BLaER1 treated with 17β-estradiol and CSF1 and Interleukin-3, amounts not matched to agents 10 nM and 100 nM (cell line): ENCODE results near the gene PRIM2.
A peak's percentile ranks its signal among the peaks of the same experiment; 100 is the strongest.
"Not testable (repeated sequence)": the region's sequence is repeated elsewhere in the genome, so short reads cannot be mapped to it uniquely, and the experiment has no call there.

ENCODE experiments used
- H3K27ac ChIP-seq, 11 experiments: shearing (Covaris generic); formaldehyde crosslinking; 2 replicates each; pipeline ENCODE4 v1.8.1; 2022
- H3K27me3 ChIP-seq, 11 experiments: shearing (Covaris generic); formaldehyde crosslinking; 2 replicates each; pipeline ENCODE4 v1.8.1; 2022
- H3K36me3 ChIP-seq, 11 experiments: shearing (Covaris generic); formaldehyde crosslinking; 2 replicates each; pipeline ENCODE4 v1.8.1; 2022
- H3K4me1 ChIP-seq, 10 experiments: shearing (Covaris generic); formaldehyde crosslinking; 2 replicates each; pipeline ENCODE4 v1.8.1; 2022
- H3K4me2 ChIP-seq, 11 experiments: shearing (Covaris generic); formaldehyde crosslinking; 2 replicates each; pipeline ENCODE4 v1.8.1; 2022
- H3K4me3 ChIP-seq, 10 experiments: shearing (Covaris generic); formaldehyde crosslinking; 2 replicates each; pipeline ENCODE4 v1.8.1; 2022
- H3K9ac ChIP-seq, 11 experiments: shearing (Covaris generic); formaldehyde crosslinking; 2 replicates each; pipeline ENCODE4 v1.8.1; 2022
- H3K9me3 ChIP-seq, 11 experiments: shearing (Covaris generic); formaldehyde crosslinking; replicated peaks in 1 of 11; 2 replicates each; pipeline ENCODE4 v1.8.1; 2022
- H4K20me1 ChIP-seq, 11 experiments: shearing (Covaris generic); formaldehyde crosslinking; 2 replicates each; pipeline ENCODE4 v1.8.1; 2022
- Cebpa-rat ChIP-seq, 11 experiments: shearing (Covaris generic); IDR thresholded peaks; 2 replicates each; pipeline ENCODE4 v1.8.1; 2022

The PRIM2 gene

DNA sequence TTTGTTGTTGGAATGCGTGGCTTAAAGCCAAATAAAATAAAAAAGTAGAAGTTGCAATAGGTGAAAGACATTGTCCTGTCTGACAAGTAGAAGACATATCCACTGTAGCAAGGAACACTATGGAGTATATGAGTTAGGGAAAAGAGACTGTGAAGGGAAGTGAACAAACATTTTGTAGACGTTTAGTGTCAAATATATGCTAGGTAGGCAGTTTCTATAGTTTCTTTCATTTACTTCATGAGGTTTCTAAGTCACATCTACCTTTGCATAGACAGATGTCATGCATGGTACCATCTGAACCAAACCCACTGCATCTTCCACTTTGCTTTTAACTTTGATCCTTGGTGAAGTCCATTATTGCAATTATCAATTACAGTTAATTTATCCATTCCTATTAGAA, 9.9 kb downstream of the PRIM2 start:
- peaks cover 86 to 100% (median 93%) of the 10 kb centered on the region in 11 experiments for H3K36me3 ChIP-seq
- peaks cover 44 to 58% (median 51%) of the 10 kb centered on the region in 11 experiments for H3K9me3 ChIP-seq
- H3K9ac ChIP-seq, result no peak overlapping the region
- no peaks in the 10 kb centered on the region for H3K27me3 ChIP-seq
- no peak overlapping the region for H3K4me2 ChIP-seq
- H3K4me3 ChIP-seq, result no peak overlapping the region
- no peak for TF ChIP-seq Cebpa-rat (IDR thresholded peaks at IDR 0.05)
- H3K27ac ChIP-seq, result no peak overlapping the region
- H3K4me1 ChIP-seq, result no peaks in the 10 kb centered on the region
- no peaks in the 10 kb centered on the region for H4K20me1 ChIP-seq

DNA sequence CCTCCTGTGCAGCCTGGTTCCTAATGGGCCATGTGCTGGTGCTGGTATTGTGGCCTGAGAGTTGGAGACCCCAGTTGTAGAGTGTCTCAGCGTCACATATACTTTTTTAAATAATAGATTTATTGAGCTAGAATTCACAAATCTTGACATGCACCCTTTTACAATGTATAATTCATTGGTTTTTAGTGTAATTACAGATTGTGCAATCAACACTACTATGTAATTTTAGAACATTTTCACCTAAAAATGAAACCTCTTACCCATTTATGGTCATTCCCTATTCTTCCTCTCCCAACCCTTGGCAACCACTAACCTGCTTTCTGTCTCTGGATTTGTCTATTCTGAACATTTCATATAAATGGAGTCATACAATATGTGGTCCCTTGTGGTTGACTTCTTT, 10.6 kb downstream of the PRIM2 start:
- no peaks in the 10 kb centered on the region for H3K4me1 ChIP-seq

DNA sequence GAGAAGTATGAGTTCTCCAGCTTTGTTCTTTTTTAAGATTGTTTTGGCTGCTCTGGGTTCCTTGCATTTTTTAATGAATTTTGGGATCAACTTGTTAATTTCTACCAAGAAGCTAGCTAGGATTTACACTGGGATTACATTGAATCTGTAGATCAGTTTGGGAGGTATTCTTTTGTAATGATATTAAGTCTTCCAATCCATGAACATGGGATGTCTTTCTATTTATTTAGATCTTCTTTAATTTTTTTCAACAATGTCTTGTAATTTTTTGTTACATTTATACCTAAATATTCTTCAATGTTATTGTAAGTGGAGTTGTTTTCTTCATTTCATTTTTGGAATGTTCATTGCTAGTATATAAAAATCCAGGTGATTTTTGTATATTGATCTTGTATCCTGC, 12.5 kb downstream of the PRIM2 start:
- H3K4me2 ChIP-seq, result no peak overlapping the region
- peaks cover 91 to 100% (median 97%) of the 10 kb centered on the region in 11 experiments for H3K36me3 ChIP-seq
- H3K27ac ChIP-seq, result no peak overlapping the region
- H4K20me1 ChIP-seq, result no peaks in the 10 kb centered on the region
- H3K27me3 ChIP-seq, result no peaks in the 10 kb centered on the region
- TF ChIP-seq Cebpa-rat (IDR thresholded peaks at IDR 0.05), result no peak
- H3K4me3 ChIP-seq, result no peak overlapping the region
- H3K9me3 ChIP-seq, result peaks cover 59 to 79% (median 74%) of the 10 kb centered on the region in 11 experiments
- H3K4me1 ChIP-seq, result no peaks in the 10 kb centered on the region
- H3K9ac ChIP-seq, result no peak overlapping the region

More for the DNA sequence above, 10.6 kb downstream of the PRIM2 start:
- H3K36me3 ChIP-seq, result peaks cover 86 to 100% (median 93%) of the 10 kb centered on the region in 11 experiments
- no peak for TF ChIP-seq Cebpa-rat (IDR thresholded peaks at IDR 0.05)
- no peak overlapping the region for H3K9ac ChIP-seq
- no peaks in the 10 kb centered on the region for H4K20me1 ChIP-seq
- H3K4me3 ChIP-seq, result no peak overlapping the region
- peaks cover 46 to 63% (median 58%) of the 10 kb centered on the region in 11 experiments for H3K9me3 ChIP-seq
- no peak overlapping the region for H3K27ac ChIP-seq
- no peaks in the 10 kb centered on the region for H3K27me3 ChIP-seq
- H3K4me2 ChIP-seq, result no peak overlapping the region

GRCh38 chr6:57342148-57342669, 24.8 kb downstream of the PRIM2 start:
- H4K20me1 ChIP-seq, result no peaks in the 10 kb centered on the region
- H3K4me3 ChIP-seq, result no peak overlapping the region
- H3K4me2 ChIP-seq, result no peak overlapping the region
- peaks cover 0 to 9% (median 4%) of the 10 kb centered on the region in 11 experiments; a peak in 6 of 22 replicates for H3K9me3 ChIP-seq
- H3K4me1 ChIP-seq, result peaks cover 0 to 5% (median 0%) of the 10 kb centered on the region in 10 experiments; a peak in 3 of 20 replicates
- no peak overlapping the region for H3K9ac ChIP-seq
- no peaks in the 10 kb centered on the region for H3K27me3 ChIP-seq
- no peak overlapping the region for H3K27ac ChIP-seq
- peaks cover 0 to 10% (median 6%) of the 10 kb centered on the region in 11 experiments; a peak in 11 of 22 replicates for H3K36me3 ChIP-seq
- TF ChIP-seq Cebpa-rat (IDR thresholded peaks at IDR 0.05), result no peak

DNA sequence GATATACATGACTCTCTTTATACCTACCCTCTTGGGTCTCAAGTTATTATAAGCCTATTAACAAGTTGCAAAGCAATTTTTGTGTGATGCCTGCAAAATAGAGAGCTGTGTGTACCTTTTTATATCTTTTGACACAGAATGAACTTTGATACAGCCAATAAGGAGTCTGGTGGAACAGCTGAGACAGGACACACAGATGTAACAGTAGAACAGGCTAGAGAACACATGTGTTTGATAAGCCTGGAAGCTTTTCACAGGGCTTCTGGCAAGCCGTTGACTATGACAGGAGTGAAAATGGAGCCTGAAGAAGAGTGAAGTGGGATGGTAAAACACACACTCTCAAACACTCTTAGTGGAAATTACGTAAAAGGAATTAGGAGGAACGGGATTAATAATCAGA, 25.9 kb downstream of the PRIM2 start:
- not testable (repeated sequence) for H3K4me1 ChIP-seq, H3K4me3 ChIP-seq, H3K27me3 ChIP-seq, H3K4me2 ChIP-seq, H3K9ac ChIP-seq, H4K20me1 ChIP-seq, H3K9me3 ChIP-seq, H3K27ac ChIP-seq
- H3K36me3 ChIP-seq, result peaks cover 0 to 14% (median 6%) of the 10 kb centered on the region in 11 experiments; a peak in 11 of 22 replicates

DNA sequence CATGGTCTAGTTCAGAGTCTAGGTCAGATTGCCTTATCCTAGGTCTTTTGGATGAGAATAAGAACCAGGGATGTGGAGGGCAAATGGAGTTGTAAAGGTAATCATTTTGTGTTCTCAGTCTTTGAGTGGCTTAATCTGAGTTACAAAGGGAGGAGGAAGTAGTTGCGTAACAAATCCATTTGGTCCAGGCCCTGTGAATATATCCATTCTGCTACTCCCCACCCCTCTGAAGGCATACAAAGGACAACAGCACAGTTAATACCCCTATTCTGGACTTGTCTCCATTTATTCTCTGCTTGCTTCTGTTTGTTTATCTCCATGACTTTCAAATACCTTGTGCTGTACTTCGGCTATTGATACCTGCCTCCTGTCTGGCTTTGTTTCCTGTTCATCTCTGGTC, 29.3 kb downstream of the PRIM2 start:
- Histone ChIP-seq H3K9me3 (peaks cover 0 to 11% (median 4%) of the 10 kb centered on the region in 11 experiments; a peak in 6 of 22 replicates), H3K4me1 (peaks cover 0 to 18% (median 12%) of the 10 kb centered on the region in 10 experiments; a peak in 17 of 20 replicates), H3K4me2 (peak overlapping the region in 2 of 11 experiments; percentile 17 to 26; a peak in 1 of 22 replicates), H3K36me3 (peaks cover 0 to 14% (median 6%) of the 10 kb centered on the region in 11 experiments; a peak in 11 of 22 replicates)
- H3K9ac ChIP-seq, H4K20me1 ChIP-seq, H3K27me3 ChIP-seq, H3K27ac ChIP-seq, H3K4me3 ChIP-seq: not testable (repeated sequence)
- peak in 6 of 11 experiments; percentile 16 to 51 (median 36); a peak in 5 of 22 replicates for TF ChIP-seq Cebpa-rat (IDR thresholded peaks at IDR 0.05)

- Histone ChIP-seq H3K36me3 (peaks cover 0 to 14% (median 6%) of the 10 kb centered on the region in 11 experiments; a peak in 11 of 22 replicates), H3K9me3 (peaks cover 0 to 11% (median 4%) of the 10 kb centered on the region in 11 experiments; a peak in 6 of 22 replicates), H3K4me1 (peaks cover 0 to 18% (median 12%) of the 10 kb centered on the region in 10 experiments; a peak in 17 of 20 replicates)
- H3K4me2 ChIP-seq, H3K4me3 ChIP-seq, H3K27me3 ChIP-seq, H3K27ac ChIP-seq, H4K20me1 ChIP-seq, H3K9ac ChIP-seq: not testable (repeated sequence)
Observed at GRCh38 chr6:57347597-57347996, 30.2 kb downstream of the PRIM2 start.

DNA sequence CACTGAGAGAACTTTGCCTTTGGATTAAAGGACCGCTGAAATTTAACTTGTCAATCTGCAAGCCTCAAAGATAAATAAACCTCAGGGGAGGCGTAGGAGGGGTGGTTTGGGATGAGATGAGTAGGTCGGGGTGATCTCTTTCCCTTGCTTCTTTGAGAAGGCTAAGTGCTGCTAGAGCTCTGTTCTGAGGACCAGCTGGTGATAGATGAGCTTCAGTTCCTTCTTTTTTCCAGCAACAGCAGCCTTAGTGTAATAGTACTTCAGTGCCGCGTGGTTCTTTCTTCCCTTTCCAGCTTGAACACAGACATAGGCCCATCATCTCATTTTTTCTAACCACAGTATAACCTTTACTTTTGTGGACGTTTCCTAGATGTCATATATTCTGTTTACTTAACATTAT, 33.0 kb downstream of the PRIM2 start:
- H3K9ac ChIP-seq, H3K4me3 ChIP-seq, H3K27me3 ChIP-seq, H4K20me1 ChIP-seq, H3K27ac ChIP-seq: not testable (repeated sequence)
- peaks cover 0 to 18% (median 12%) of the 10 kb centered on the region in 10 experiments; a peak in 17 of 20 replicates for H3K4me1 ChIP-seq
- H3K4me2 ChIP-seq, result peak overlapping the region in 2 of 11 experiments; percentile 8 to 16; a peak in 2 of 22 replicates
- peaks cover 0 to 14% (median 6%) of the 10 kb centered on the region in 11 experiments; a peak in 10 of 22 replicates for H3K36me3 ChIP-seq
- H3K9me3 ChIP-seq, result peaks cover 0 to 11% (median 4%) of the 10 kb centered on the region in 11 experiments; a peak in 6 of 22 replicates

DNA sequence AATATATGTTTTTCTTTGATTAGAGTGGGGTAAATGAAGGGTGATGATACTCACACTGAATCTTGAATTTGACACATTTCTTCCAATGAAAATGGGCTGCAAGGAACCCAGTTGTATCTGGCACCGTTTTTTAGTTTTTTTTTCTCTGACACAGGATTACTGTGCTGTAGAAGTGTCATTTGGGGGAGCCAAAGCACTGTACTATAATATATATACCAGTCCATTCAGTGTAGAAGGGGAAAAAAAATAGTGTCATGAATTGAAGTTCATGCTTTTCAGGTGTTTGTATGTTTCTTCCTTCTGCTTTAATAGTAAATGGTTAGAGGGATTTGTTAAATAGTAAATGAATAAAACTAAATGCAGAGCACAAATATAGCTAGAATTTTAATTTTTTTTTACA, 35.2 kb downstream of the PRIM2 start:
- H3K4me2 ChIP-seq, result not testable (repeated sequence)

GRCh38 chr6:57358319-57358718, 40.9 kb downstream of the PRIM2 start:
- H3K9ac ChIP-seq, H3K27ac ChIP-seq: not testable (repeated sequence)

More for the DNA sequence above, 35.2 kb downstream of the PRIM2 start:
- H3K27me3 ChIP-seq, H3K36me3 ChIP-seq, H3K9me3 ChIP-seq, H4K20me1 ChIP-seq, H3K4me3 ChIP-seq, H3K9ac ChIP-seq, H3K27ac ChIP-seq: not testable (repeated sequence)
- peaks cover 0 to 18% (median 12%) of the 10 kb centered on the region in 10 experiments; a peak in 17 of 20 replicates for H3K4me1 ChIP-seq

DNA sequence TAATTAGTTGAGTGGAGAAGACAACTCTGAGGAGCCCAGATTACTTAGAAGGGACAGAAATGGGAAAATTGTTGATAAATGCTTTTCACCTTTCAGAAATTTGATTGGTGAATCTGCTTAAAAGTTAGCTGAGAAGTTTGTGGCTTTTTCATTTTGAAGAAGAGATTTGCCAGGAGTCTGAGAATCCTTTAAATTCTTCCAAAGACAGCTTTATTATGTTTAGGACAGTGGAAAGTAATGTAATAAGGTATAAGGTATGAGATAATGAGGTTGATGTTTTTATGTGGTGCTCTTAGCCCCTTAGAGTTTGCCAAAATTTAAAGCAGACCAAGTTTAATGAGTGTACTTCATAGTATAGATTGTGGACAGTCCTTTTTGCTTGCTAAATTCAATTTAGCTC, 42.3 kb downstream of the PRIM2 start:
- not testable (repeated sequence) for H3K9me3 ChIP-seq, H3K4me2 ChIP-seq, H3K36me3 ChIP-seq

More at GRCh38 chr6:57358319-57358718, 40.9 kb downstream of the PRIM2 start:
- not testable (repeated sequence) for H3K4me2 ChIP-seq, H4K20me1 ChIP-seq, H3K4me3 ChIP-seq, H3K36me3 ChIP-seq, H3K9me3 ChIP-seq, H3K4me1 ChIP-seq, H3K27me3 ChIP-seq

GRCh38 chr6:57362340-57362739, 44.9 kb downstream of the PRIM2 start:
- not testable (repeated sequence) for H4K20me1 ChIP-seq, H3K4me2 ChIP-seq, H3K9me3 ChIP-seq, H3K36me3 ChIP-seq, H3K4me3 ChIP-seq, H3K27ac ChIP-seq, H3K9ac ChIP-seq, H3K27me3 ChIP-seq, H3K4me1 ChIP-seq

More for the DNA sequence above, 42.3 kb downstream of the PRIM2 start:
- H3K4me3 ChIP-seq, H3K27ac ChIP-seq, H3K9ac ChIP-seq, H3K4me1 ChIP-seq, H3K27me3 ChIP-seq, H4K20me1 ChIP-seq: not testable (repeated sequence)

- not testable (repeated sequence) for H3K4me2 ChIP-seq, H3K9me3 ChIP-seq, H3K36me3 ChIP-seq, H4K20me1 ChIP-seq, H3K9ac ChIP-seq, H3K4me1 ChIP-seq, H3K4me3 ChIP-seq, H3K27me3 ChIP-seq, H3K27ac ChIP-seq
Observed at GRCh38 chr6:57365076-57365583, 47.7 kb downstream of the PRIM2 start.
